H1 (cell line): ENCODE data around the gene PRRT4. TPM values are rescaled to one million over a fixed set of nuclear protein-coding genes. Genes with fewer than 3 reads are reported as not detected.

Source experiments
- CHD7 ChIP-seq: fragments of 300-600 bp; sonication (generic); IDR thresholded peaks from 2 replicates; pipeline ENCODE4 v1.7.1; 2012; ENCODE audit warnings: low read length, moderate library complexity, mild to moderate bottlenecking, inconsistent platforms; ENCODE audit not compliant: insufficient replicate concordance
- EZH2 ChIP-seq: fragments of 200-600 bp; sonication (generic); IDR thresholded peaks from 2 replicates; pipeline ENCODE4 v1.7.1; 2012; ENCODE audit warnings: low read depth, mild to moderate bottlenecking, moderate library complexity, low read length, inconsistent platforms; ENCODE audit not compliant: severe bottlenecking
- polyA plus RNA-seq, 7 experiments: library from polyadenylated mRNA; depleted of rRNA in 3 of 7; stranded (reverse) in 5 of 7; unstranded in 2 of 7; fragments of >200 nt in 5 of 7; fragments of 200-250 nt in 2 of 7; gene quantifications; 1 replicate in 5 of 7; 2 replicates in 1 of 7; 4 replicates in 1 of 7; pipeline versions ENCODE4 v1.2.1 to v1.2.3, GENCODE V29; 2011 to 2013; ENCODE audit warnings: missing spikeins in 2 of 7, mixed read lengths in 2 of 7
- total RNA-seq: library from RNA; stranded (reverse); fragmentation: NEBNext Ultra II Directional; extraction: Animal tissue kit (Norgen Biotek cat#: 25700); gene quantifications from 2 replicates; pipeline ENCODE4 v1.2.1, GENCODE V29; 2021

Gene PRRT4
- total and polyA plus RNA-seq, 2 of the 8 experiments (the other 6 are each of a cell fraction or from before 2014, with no cell fraction given) = 0.34 to 1.0 TPM

- TF ChIP-seq CHD7 (no peak), EZH2 (peak; percentile 6)
Measured at GRCh38 chr7:128364166-128364870, 2.8 kb upstream of the PRRT4 start (continued).
